ENCODE measurements around the gene C2orf42.

DNA sequence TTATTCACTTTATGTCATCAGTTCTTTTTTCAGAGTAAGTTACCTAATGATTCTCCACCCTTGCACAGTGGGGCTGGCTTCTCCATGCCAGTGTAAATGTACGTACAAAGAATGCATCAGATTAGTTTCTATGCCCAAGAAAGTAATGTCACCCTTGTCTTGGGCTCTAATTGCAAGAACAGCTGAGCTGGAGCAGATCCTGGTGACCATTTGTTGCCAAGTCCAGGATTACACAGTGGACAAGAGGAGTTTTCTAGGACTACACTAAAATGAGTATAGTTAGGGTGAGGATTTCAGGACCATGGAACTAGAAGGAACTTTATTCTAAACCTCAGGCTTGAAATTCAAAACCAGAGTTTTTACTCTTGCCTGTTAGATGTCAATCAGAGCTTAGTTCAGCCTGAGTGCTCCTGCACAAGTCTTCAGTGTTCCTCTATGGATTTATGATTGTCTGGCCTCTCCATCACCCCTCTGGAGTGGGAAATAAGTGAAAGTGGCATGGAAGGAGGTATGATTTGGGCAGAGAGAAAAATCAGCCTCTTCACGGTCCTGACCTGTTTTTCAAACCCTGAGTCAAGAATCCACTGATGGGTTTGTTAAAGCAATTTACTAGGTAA lies 73.8 kb downstream of the C2orf42 start:
- TF ChIP-seq CTCF (IDR thresholded peaks at IDR 0.05), result no peak
- no peak for TF ChIP-seq POLR2A (IDR thresholded peaks at IDR 0.05)

Data from right lobe of liver (tissue), 4 donors.